Hepatic stellate cell (primary cell): ENCODE measurements around the gene ATXN7.

ENCODE experiments used
- DNase-seq: peaks from one replicate; pipeline ENCODE4 v3.0.0; 2011; ENCODE audit warnings: low spot score

The ATXN7 gene

GRCh38 chr3:63990204-63990603, 126.5 kb downstream of the ATXN7 start:
- no peak for DNase-seq

GRCh38 chr3:63990733-63991132, 127.1 kb downstream of the ATXN7 start:
- no peak for DNase-seq

DNA sequence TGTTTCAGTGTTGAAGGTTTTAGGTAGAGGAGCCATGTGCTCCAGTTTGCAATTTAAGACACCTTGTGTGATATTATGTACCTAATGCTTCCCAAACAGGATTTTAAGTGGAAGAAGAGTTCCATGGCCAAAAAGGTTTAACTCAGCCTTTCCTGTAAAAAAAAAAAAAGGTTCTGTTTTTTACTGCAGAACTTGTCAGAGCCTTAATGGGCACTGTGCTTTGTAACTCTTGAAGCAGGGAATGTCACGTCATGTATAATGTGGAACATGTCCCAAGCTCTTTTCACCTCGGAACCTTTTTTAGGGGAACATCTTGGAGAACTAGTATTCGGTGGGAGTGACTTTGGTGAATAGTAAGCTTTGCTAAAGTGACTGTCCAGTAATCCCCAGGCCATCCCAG, 128.0 kb downstream of the ATXN7 start:
- DNase-seq, result no peak

GRCh38 chr3:63992516-63993209, 129.0 kb downstream of the ATXN7 start:
- no peak for DNase-seq

GRCh38 chr3:63993653-63994079, 130.0 kb downstream of the ATXN7 start:
- peak; percentile 75 for DNase-seq

- no peak for DNase-seq
Observed at GRCh38 chr3:63995086-63995485, 131.4 kb downstream of the ATXN7 start.

GRCh38 chr3:63998852-63999754, 135.4 kb downstream of the ATXN7 start:
- DNase-seq, result no peak

DNA sequence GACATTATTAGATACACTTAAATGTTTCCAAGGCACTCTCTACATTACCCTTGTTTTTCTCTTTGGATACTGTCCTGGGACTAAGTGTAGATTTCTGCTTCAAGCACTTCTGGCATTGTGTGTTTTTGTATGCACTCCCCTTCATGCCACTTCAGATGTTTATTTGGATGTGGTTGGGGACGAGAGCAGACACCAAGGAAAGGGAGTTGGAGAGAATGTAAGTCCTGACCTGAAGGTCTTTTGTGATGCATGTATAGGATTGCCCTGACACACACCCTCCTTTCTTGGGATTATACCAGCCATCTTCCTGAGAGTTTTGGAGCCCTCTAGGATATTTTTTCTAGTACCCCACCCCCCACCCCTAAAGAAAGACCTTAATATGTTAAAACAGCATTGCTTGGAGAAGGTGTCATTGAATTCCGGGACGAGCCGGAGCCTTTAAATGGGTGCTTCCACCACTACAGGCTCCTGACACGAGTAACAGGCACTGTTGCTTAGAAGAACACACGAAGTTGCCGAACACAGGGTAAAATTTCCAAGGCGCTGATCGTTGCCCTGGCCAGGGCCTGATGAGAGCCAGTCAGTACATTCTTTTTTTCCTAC, 136.9 kb downstream of the ATXN7 start:
- peak; percentile 20 for DNase-seq

DNA sequence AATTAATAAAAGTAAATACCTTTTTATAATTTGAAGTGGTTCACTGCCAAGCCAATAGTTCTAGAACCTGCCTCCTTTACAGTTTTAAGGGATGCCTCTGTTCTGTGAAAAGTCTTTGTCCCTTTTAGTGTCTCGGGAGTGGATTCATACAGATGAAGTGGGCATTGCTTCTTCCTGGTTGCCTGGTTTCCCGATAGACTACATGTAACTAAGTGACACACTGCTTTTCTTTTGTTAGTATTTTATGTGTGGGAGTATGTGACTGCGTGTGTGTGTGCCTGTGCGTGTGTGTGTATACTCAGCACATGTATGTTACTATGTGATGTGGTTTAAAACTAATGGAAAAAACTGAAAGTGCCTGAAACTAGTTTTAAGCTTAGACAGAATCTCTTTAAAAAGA, 138.6 kb downstream of the ATXN7 start:
- no peak for DNase-seq

DNA sequence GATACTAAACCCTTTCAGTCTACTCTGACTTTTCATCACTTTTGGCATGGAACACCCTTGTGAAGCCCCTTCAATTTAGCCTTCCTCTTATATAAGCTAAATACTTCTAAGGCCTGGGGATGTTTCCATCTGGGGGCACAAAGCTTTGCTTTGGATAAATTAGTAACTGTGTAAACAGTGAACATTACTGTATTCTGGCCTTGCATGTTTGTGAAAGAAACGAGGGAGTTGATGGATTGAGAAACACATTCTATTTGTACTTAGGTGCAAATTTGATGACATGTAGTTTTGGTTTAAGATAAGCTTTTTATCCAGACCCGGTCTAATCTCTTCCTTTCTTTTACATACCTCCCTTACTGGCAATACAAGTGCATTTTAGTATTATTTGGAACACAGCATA, 139.9 kb downstream of the ATXN7 start:
- DNase-seq, result no peak

DNA sequence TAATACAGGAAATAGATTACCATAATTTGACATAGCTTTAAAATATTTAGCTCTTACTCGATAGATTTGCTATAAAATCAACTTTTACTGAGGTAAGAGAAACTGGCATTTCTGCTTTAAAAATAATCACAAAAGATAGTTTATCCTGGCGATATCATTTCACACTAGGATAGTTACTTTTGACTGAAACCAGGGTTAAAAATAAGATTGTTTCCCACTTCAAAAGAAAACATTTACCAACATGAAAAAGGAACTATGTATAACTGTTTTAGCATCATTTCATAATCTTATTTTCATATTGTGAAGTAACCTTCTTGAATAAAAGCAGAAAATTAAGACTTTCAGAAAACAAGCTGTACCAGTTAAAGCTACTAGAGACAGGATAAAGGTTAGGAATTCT, 144.3 kb downstream of the ATXN7 start:
- no peak for DNase-seq

GRCh38 chr3:64008487-64009351, 145.1 kb downstream of the ATXN7 start:
- no peak for DNase-seq

- DNase-seq, result no peak
Observed at GRCh38 chr3:64009528-64009927, 145.9 kb downstream of the ATXN7 start.

GRCh38 chr3:64010199-64010598, 146.5 kb downstream of the ATXN7 start:
- no peak for DNase-seq

DNA sequence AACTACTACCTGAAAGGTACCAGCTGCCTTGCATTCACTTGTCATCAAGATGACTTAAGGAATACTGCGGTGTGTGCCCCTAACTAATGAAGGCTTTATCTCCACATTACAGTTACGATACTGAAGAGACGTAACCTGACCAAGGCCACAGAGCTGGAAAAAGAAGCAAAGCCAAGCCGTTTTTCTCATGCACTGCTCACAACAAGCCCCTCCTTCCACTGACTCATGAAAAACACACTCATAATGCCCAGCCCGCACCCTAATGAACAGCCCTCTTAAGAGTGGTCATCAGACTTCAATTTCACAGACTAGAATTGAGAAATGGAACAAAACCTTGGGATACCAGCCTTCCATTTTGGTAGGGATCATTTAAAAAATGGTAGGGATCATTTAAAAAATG, 148.0 kb downstream of the ATXN7 start:
- DNase-seq, result peak; percentile 31

GRCh38 chr3:64016941-64017620, 153.4 kb downstream of the ATXN7 start:
- DNase-seq, result no peak

DNA sequence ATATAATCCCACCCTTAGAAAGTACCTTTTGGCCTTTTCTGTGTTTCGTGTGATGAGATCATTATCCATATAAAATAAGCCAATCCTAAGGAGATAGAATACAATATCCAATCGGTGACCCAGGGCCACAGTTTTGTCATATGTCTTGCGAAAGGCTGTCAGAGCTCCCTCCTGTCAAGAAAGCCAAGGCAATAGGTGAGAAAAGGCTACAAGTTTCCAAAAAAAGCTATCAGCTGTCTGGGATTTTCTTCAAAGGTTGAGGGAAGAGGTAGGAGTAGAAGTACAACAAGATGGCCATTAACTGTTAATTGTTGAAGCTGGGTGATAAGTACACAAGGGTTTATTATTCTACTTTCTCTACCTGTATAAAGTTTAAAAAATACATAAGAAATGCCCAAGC, 155.6 kb downstream of the ATXN7 start:
- DNase-seq, result no peak

- no peak for DNase-seq
Observed at GRCh38 chr3:64019879-64020278, 156.2 kb downstream of the ATXN7 start.

GRCh38 chr3:64021922-64022321, 158.3 kb downstream of the ATXN7 start:
- no peak for DNase-seq

- no peak for DNase-seq
Observed at GRCh38 chr3:64022451-64023186, 159.0 kb downstream of the ATXN7 start.
